Activated T-cell treated with anti-CD3 and anti-CD28 coated beads for 24 hours (primary cell): Measurements from ENCODE around the gene HSPB7.
A peak's percentile ranks its signal among the peaks of the same experiment; 100 is the strongest.

Source experiments
- DNase-seq: peaks from one replicate; pipeline ENCODE4 v3.0.0-alpha.2; 2020; ENCODE audit warnings: low read depth

The HSPB7 gene

GRCh38 chr1:15975805-15976680 is 41.8 kb downstream of the HSPB7 start, which contains the start of gene ZBTB17:
Gene ZBTB17 (minus strand): TSS chr1:15976101. CDS start chr1:15948495, 27,606 bp downstream.
- DNase-seq = peak; percentile 93

- peak; percentile 71 for DNase-seq
These were observed 42.5 kb downstream of the HSPB7 start for GRCh38 chr1:15975358-15975804.

GRCh38 chr1:15974855-15975254 is 43.0 kb downstream of the HSPB7 start:
- DNase-seq = no peak

- no peak for DNase-seq
These were observed 44.1 kb downstream of the HSPB7 start for GRCh38 chr1:15973772-15974171.

GRCh38 chr1:15972409-15972808 is 45.4 kb downstream of the HSPB7 start:
- DNase-seq = no peak

- no peak for DNase-seq
These were observed 46.9 kb downstream of the HSPB7 start for GRCh38 chr1:15970911-15971310.

- no peak for DNase-seq
These were observed 48.4 kb downstream of the HSPB7 start for GRCh38 chr1:15969321-15969880.

GRCh38 chr1:15968172-15968571 is 49.7 kb downstream of the HSPB7 start:
- no peak for DNase-seq

- DNase-seq = no peak
These were observed 50.9 kb downstream of the HSPB7 start for GRCh38 chr1:15966956-15967344.

GRCh38 chr1:15966081-15966955 is 51.5 kb downstream of the HSPB7 start:
- DNase-seq = peak; percentile 81

GRCh38 chr1:15965228-15965767 is 52.5 kb downstream of the HSPB7 start:
- DNase-seq = peak; percentile 33
